Natural killer cell treated with Interleukin-12 subunit alpha and Interleukin-12 subunit beta and Interleukin-15 and Interleukin-18, amount 100 ng/mL, for 72 hours (primary cell): ENCODE measurements around the gene SYTL2. TPM values are rescaled to one million over a fixed set of nuclear protein-coding genes. Genes with fewer than 3 reads are reported as not detected.
A peak's percentile ranks its signal among the peaks of the same experiment; 100 is the strongest.
"Not testable (repeated sequence)": the region's sequence is repeated elsewhere in the genome, so short reads cannot be mapped to it uniquely, and the experiment has no call there.

Source experiments
- ATAC-seq, 2 donors: fragments of 150-1000 bp; cut with Tn5 transposase in 1 of 2; sonication (Bioruptor Pico), chemical (Tn5 transposase) in 1 of 2; 2 replicates each; pipeline ENCODE4 v1.10.0; 2021
- DNase-seq: peaks from one replicate; pipeline ENCODE4 v3.0.0; 2022; ENCODE audit warnings: low spot score
- H3K27ac Mint-ChIP-seq, 2 donors: 1 replicate in 1 of 2; 2 replicates in 1 of 2; pipeline ENCODE4 v1.8.0; 2022; ENCODE audit warnings: mixed read lengths in 2 of 2, mild to moderate bottlenecking in 1 of 2, moderate library complexity in 1 of 2
- H3K27me3 Mint-ChIP-seq, 2 donors: 1 replicate in 1 of 2; 2 replicates in 1 of 2; pipeline ENCODE4 v1.8.0; 2022; ENCODE audit warnings: mixed read lengths in 2 of 2
- H3K36me3 Mint-ChIP-seq: one replicate; pipeline ENCODE4 v1.8.0; 2022; ENCODE audit warnings: mixed read lengths
- H3K4me1 Mint-ChIP-seq, 2 donors: 1 replicate in 1 of 2; 2 replicates in 1 of 2; pipeline ENCODE4 v1.8.0; 2022; ENCODE audit warnings: low read depth in 2 of 2, mixed read lengths in 2 of 2, mild to moderate bottlenecking in 1 of 2
- H3K4me3 Mint-ChIP-seq: one replicate; pipeline ENCODE4 v1.8.0; 2022; ENCODE audit warnings: mixed read lengths
- H3K9me3 Mint-ChIP-seq: 2 replicates; pipeline ENCODE4 v1.8.0; 2022; ENCODE audit warnings: mixed read lengths
- total RNA-seq, 2 donors: library from RNA; stranded (reverse); gene quantifications; one replicate each; pipeline ENCODE4 v1.2.3, GENCODE V29; 2022

The SYTL2 gene
- total RNA-seq, 2 donors from 2014 or later: 68.8 to 74.8 TPM

DNA sequence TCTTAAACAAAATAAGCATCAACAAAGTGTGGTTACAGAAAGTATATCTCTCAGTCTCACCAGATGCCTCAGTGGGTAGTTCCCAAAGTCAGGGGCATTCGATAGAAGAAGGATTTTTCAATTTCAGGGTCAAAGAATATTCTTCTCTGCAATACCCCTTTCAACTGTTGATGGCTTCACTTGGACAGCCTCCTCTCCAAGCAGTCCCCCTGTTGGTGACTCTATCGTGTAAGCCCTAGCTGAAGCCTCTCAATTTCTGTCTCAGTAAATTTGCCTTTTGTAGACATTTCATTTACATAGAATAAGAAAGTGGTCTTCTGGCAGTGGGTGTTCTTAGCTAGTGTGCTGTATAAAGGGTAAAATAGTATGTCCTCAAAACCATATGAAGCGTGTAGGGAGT, 33.0 kb upstream of the SYTL2 start:
- Mint-ChIP-seq H3K4me1 (peaks cover 0 to 9% of the 10 kb centered on the region in 2 donors), H3K27ac (peak overlapping the region in 1 of 2 donors; percentile 42), H3K4me3 (no peak overlapping the region), H3K36me3 (no peaks in the 10 kb centered on the region), H3K27me3 (no peaks in the 10 kb centered on the region), H3K9me3 (no peaks in the 10 kb centered on the region)
- ATAC-seq (no peak), DNase-seq (no peak)

DNA sequence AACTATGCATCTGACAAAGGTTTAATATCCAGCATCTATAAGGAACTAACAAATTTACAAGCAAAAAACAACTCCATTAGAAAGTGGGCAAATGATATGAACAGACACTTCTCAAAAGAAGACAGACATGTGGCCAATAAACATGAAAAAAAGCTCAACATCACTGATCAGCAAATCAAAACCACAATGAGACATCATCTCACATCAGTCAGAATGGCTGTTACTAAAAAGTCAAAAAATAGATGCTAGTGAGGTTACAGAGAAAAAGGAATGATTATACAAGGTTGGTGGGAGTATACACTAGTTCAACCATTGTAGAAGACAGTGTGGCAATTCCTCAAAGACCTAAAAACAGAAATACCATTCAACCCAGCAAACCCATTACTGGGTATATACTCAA, 30.0 kb upstream of the SYTL2 start:
- ATAC-seq, H3K36me3 Mint-ChIP-seq, DNase-seq, H3K4me3 Mint-ChIP-seq, H3K9me3 Mint-ChIP-seq, H3K27ac Mint-ChIP-seq, H3K27me3 Mint-ChIP-seq, H3K4me1 Mint-ChIP-seq: not testable (repeated sequence)

DNA sequence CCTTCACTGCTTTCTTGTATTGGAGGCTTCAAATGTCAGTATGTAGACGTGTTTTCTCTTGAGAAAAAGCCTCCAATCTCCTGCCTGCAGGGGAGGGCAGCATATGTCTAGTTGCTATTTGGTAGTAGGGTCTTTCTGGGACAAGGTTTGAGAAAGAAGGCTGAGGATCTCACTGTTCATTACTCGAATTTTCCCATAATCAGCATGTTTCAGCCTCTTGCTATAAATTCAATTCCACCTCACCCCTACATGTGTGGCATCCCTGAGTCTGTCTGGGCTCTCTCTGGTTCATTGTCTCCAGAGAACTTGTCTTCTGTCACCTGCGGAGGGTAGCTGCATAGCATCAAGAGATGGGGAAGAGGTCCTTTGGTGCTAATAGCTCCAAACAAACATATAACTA, 24.8 kb upstream of the SYTL2 start:
- no peak overlapping the region for H3K4me3 Mint-ChIP-seq
- no peak overlapping the region for H3K27ac Mint-ChIP-seq
- H3K27me3 Mint-ChIP-seq: no peaks in the 10 kb centered on the region
- H3K36me3 Mint-ChIP-seq: peaks cover 10% of the 10 kb centered on the region
- ATAC-seq (no peak), DNase-seq (no peak)
- H3K9me3 Mint-ChIP-seq: peaks cover 8% of the 10 kb centered on the region
- H3K4me1 Mint-ChIP-seq: no peaks in the 10 kb centered on the region

DNA sequence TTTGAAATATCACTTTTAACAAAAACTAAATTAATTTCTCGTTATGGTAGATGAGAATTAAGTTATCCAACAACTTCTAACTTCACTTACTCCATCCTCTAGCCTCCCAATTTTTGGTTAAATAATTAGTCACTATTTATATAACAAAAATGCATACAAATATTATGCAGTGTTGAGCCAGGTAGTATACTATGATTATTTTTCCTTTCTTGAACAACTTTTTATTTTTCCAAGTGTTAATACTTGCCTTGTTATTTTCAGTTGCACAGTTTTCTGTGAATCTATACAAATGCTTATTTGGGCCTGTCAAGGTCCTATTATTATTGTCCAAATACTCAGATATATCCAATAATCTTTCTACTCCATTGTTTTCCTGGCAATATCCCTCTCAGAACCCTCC, 24.3 kb upstream of the SYTL2 start:
- H3K9me3 Mint-ChIP-seq: peaks cover 8% of the 10 kb centered on the region
- H3K4me3 Mint-ChIP-seq: no peak overlapping the region
- peaks cover 10% of the 10 kb centered on the region for H3K36me3 Mint-ChIP-seq

DNA sequence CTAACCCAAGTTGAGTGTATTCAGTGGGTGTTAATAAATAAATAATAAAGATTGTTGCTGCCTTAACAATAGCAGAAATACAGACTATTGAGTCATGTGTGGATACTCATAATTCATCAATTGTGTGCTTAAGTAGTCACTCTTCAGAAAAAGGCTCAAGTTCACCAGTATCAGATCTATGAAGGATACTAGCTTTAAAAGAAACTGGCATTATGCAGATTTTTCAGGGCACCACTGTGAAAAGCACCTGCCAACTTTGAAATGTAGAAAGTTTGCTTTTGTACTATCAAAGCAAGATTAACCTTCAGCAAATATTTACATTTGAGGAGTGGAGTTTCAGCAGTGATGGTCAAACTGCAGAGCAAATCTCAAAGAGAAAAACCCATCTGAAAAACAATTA, 20.1 kb upstream of the SYTL2 start:
- no peak overlapping the region for H3K27ac Mint-ChIP-seq
- ATAC-seq (no peak), DNase-seq (no peak)
- peaks cover 12% of the 10 kb centered on the region in 2 donors for H3K4me1 Mint-ChIP-seq
- peaks cover 6% of the 10 kb centered on the region for H3K9me3 Mint-ChIP-seq
- H3K4me3 Mint-ChIP-seq: no peak overlapping the region
- no peaks in the 10 kb centered on the region for H3K27me3 Mint-ChIP-seq
- peaks cover 6% of the 10 kb centered on the region for H3K36me3 Mint-ChIP-seq

More for the DNA sequence above, 24.3 kb upstream of the SYTL2 start:
- no peaks in the 10 kb centered on the region for H3K4me1 Mint-ChIP-seq
- no peak overlapping the region for H3K27ac Mint-ChIP-seq
- DNase-seq (no peak), ATAC-seq (no peak)
- H3K27me3 Mint-ChIP-seq: no peaks in the 10 kb centered on the region

DNA sequence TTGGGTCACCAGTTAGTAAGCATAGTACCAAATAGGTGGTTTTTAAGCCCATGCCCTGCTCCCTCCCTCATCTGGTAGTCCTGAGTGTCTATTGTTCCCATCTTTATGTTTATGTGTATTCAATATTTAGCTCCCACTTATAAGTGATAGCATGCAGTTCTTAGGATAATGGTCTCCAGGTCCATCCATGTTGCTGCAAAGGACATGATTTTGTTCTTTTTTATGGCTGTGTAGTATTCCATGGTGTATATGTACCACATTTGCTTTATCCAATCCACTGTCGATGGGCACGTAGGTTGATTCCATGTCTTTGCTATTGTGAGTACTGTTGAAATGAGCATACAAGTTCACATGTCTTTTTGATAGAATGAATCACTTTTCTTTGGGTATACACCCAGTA, 18.2 kb upstream of the SYTL2 start:
- H3K27ac Mint-ChIP-seq: no peak overlapping the region
- peaks cover 18 to 21% of the 10 kb centered on the region in 2 donors for H3K4me1 Mint-ChIP-seq
- H3K36me3 Mint-ChIP-seq: no peaks in the 10 kb centered on the region
- no peak for DNase-seq
- no peak overlapping the region for H3K4me3 Mint-ChIP-seq
- no peaks in the 10 kb centered on the region for H3K27me3 Mint-ChIP-seq
- H3K9me3 Mint-ChIP-seq: no peaks in the 10 kb centered on the region
- ATAC-seq: no peak

DNA sequence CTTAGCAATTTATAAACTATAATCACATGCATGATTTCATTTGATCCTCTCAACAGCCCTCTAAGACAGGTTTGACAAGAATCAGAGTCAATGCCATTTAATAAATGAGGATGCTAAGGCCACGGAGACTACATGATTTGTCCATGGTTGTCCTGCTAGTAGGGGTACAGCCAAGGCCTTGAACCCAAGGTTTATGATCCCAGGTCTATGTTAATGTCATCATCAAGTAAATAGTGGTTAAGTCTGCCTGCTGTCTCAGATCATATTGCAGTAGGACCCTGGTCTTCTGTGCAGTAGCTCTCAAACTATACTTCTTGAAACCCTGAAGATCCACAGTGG, 17.7 kb upstream of the SYTL2 start:
- no peak overlapping the region for H3K4me3 Mint-ChIP-seq
- no peak overlapping the region for H3K27ac Mint-ChIP-seq
- ATAC-seq (no peak), DNase-seq (no peak)
- H3K27me3 Mint-ChIP-seq: no peaks in the 10 kb centered on the region
- H3K4me1 Mint-ChIP-seq: peaks cover 24 to 26% of the 10 kb centered on the region in 2 donors
- H3K36me3 Mint-ChIP-seq: no peaks in the 10 kb centered on the region
- H3K9me3 Mint-ChIP-seq: no peaks in the 10 kb centered on the region

DNA sequence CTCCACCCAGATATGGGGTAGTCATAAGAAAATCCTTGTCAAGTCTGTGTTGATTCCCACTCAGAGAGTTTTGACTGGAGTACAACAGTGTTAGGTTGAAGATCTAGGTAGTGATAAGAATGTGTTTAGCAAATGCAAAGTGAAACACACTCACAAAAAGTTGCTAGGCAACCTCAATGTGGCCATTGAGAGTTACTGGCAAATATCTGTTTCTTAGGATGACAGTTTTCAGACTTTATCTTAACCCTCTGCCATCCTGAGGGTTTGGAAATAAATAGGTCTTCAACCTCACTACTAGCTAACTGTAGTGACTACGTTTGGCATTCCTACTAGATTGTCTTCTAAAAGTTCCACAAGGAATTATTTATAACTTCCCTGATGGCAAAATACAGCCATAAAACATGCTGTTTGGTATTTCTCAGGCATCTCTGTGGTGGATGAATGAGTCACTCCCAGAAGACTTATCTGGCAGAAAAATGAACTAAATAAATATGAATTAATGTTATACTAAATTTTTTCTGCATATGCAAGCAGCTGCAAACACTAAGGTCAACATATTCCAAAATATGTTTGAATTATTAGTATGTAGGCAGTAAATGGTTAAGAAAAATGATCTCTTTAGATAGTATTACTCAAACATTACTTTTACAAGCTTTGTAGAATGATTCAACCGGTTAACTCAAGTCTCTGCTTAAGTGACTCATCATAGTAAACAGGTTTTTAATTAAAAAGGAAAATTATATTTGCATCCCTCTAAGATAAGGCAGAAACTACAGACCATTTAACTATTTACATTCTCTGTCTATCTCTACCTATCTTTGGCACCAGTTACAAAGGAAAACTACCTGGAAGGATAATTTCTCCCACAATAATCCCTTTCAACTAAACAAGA, 17.1 kb upstream of the SYTL2 start:
- DNase-seq (no peak), ATAC-seq (peak; percentile 26 to 51)
- Mint-ChIP-seq H3K36me3 (no peaks in the 10 kb centered on the region), H3K27ac (peak overlapping the region; percentile 47 to 77), H3K4me1 (peaks cover 26 to 29% of the 10 kb centered on the region in 2 donors), H3K9me3 (no peaks in the 10 kb centered on the region), H3K27me3 (no peaks in the 10 kb centered on the region), H3K4me3 (peak overlapping the region; percentile 56)

DNA sequence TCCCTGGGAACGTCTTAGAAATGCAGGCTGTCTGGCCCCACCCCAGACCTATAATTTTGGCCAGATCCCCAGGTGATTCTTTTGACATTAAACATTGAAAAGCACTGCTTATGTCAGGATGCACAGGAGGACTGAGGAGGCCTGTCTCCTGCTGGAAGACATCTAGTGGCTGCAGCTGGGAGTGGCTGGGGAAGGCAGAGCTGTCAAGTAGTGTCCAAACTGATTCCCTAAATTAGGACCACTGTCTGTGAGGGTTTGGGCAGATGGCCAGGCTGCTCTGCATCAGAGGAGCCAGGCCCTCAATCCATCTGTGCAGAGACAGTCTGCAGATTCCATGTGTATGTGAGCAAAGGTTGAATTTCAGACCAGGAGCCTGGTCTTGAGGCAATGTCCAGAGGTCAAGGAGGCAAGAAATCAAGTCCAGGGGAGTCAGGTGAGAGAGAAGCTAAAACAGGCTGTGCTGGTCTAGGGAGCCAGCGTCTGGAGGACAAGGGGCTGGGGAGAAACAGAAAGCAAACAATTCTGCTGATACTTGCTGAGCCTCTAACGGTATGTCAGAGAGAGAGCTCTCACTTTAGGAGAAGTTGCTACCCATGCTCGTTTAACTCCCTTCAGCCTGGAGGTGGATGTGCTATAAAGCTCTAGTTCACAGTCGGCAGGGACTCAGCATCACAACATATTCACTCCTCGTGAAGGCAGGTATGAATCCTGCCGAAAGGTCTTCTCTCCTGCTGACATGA, 15.3 kb upstream of the SYTL2 start:
- Mint-ChIP-seq H3K9me3 (no peaks in the 10 kb centered on the region), H3K4me1 (peaks cover 27 to 33% of the 10 kb centered on the region in 2 donors), H3K27ac (peak overlapping the region in 1 of 2 donors; percentile 55), H3K27me3 (no peaks in the 10 kb centered on the region), H3K4me3 (no peak overlapping the region), H3K36me3 (no peaks in the 10 kb centered on the region)
- DNase-seq: no peak
- ATAC-seq: peak in 1 of 2 donors; percentile 61

DNA sequence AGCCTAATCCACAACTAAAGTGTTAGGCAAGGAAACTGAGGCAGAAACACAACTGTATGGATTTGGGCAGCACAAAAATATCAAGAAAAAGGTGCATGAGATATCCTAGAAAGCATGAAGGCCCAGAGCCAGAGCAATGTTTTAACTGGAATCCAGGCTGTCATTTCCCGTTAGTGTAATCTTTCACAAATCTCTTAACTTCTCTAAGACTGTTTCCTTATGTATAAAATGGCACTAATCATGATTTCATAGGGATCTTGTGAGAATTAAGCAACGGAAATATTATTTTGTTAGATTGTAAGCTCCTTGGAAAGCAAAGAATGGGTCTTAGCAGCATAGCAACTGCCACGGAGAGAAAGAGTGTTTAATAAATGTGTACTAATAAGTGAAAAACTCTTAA, 14.7 kb upstream of the SYTL2 start:
- DNase-seq (no peak), ATAC-seq (no peak)
- Mint-ChIP-seq H3K27me3 (no peaks in the 10 kb centered on the region), H3K4me3 (no peak overlapping the region), H3K9me3 (no peaks in the 10 kb centered on the region), H3K27ac (peak overlapping the region in 1 of 2 donors; percentile 55), H3K4me1 (peaks cover 30 to 33% of the 10 kb centered on the region in 2 donors), H3K36me3 (no peaks in the 10 kb centered on the region)

DNA sequence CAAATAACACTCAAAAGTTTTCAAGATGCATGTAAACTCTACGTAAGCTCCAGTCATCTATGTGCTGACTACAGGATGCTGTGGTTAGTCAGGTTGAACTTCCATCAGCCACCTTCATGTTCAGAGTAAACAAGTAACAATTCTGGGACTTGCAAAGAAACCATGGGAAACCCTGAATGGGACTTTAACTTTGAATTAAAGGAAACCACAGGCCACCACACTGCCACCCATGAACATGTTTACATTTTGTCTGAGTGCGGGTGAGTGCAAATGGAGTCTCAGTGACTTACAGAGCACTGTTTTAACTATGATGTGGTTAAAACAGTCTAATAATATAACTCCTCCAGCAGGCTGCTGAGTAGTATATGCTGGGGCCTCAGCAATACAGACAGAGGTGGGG, 12.9 kb upstream of the SYTL2 start:
- DNase-seq: no peak
- H3K4me1 Mint-ChIP-seq: peaks cover 30 to 33% of the 10 kb centered on the region in 2 donors
- H3K36me3 Mint-ChIP-seq: no peaks in the 10 kb centered on the region
- ATAC-seq: peak; percentile 62 to 80
- H3K4me3 Mint-ChIP-seq: peak overlapping the region; percentile 64
- no peaks in the 10 kb centered on the region for H3K9me3 Mint-ChIP-seq
- H3K27me3 Mint-ChIP-seq: no peaks in the 10 kb centered on the region
- peak overlapping the region; percentile 72 to 76 for H3K27ac Mint-ChIP-seq

DNA sequence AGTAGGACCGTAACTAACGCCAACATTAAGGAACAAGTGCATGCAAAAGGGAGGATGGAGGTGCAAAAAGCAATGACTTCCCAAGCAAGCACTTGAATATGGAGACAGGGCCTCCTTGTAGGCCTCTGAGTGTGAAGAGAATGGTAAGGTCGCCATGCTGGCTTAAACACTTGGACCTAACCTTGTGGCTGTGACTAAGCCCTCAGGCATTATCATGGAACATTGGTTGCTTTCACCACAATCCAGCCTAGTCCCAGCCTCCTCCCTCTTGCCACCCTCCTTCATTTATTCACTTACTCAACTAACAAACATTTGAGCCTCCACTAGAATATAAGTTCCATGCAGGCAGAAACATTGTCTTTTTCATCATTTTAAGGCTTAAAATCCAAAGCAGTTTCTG, 11.9 kb upstream of the SYTL2 start:
- no peaks in the 10 kb centered on the region for H3K9me3 Mint-ChIP-seq
- no peak overlapping the region for H3K4me3 Mint-ChIP-seq
- no peaks in the 10 kb centered on the region for H3K27me3 Mint-ChIP-seq
- H3K27ac Mint-ChIP-seq: no peak overlapping the region
- no peaks in the 10 kb centered on the region for H3K36me3 Mint-ChIP-seq
- DNase-seq: no peak
- H3K4me1 Mint-ChIP-seq: peaks cover 30 to 33% of the 10 kb centered on the region in 2 donors
- ATAC-seq: no peak

DNA sequence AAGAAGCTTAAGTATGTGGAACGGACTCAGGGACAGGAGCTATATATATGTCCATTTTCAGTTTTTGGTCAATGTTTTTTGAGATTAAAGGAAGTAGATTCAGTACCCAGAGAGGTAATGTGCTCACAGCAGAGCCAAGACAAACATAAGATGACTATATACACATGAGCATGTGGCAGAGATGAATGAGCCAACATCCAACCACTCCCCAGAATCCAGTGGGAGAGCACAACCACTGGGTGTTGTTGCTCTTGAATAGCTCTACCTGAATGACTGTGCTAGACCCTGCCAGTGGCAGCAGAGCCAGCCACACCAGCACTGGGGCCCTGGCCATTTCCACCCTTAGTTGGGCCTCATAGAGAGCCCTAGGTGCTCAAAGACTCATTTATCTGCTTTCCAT, 10.7 kb upstream of the SYTL2 start:
- H3K36me3 Mint-ChIP-seq: no peaks in the 10 kb centered on the region
- H3K4me1 Mint-ChIP-seq: peaks cover 23 to 26% of the 10 kb centered on the region in 2 donors
- H3K9me3 Mint-ChIP-seq: no peaks in the 10 kb centered on the region
- no peaks in the 10 kb centered on the region for H3K27me3 Mint-ChIP-seq
- ATAC-seq (peak in 1 of 2 donors; percentile 26), DNase-seq (no peak)
- no peak overlapping the region for H3K4me3 Mint-ChIP-seq
- H3K27ac Mint-ChIP-seq: no peak overlapping the region

DNA sequence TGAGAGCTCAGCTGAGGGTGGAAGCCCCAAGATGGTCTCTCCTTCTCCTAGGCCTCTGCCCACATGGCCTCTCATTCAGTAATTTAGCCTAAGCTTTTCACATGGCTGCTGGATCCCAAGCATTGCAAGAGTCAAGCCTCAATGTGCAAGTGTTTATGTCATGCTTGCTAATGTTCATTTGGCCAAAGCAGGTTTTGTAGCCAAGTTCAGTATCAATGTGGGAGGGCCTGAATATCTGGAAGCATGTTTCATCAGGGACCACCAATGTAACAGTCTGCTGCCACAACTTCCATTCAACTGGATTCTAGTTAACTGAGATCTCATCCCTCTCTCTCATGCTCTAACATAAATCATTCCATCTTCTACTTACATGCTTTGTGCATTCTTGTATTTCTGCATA, 8.5 kb upstream of the SYTL2 start:
- Mint-ChIP-seq H3K4me1 (peaks cover 15% of the 10 kb centered on the region in 2 donors), H3K27me3 (no peaks in the 10 kb centered on the region), H3K4me3 (no peak overlapping the region), H3K9me3 (no peaks in the 10 kb centered on the region), H3K36me3 (no peaks in the 10 kb centered on the region), H3K27ac (no peak overlapping the region)
- DNase-seq (no peak), ATAC-seq (no peak)
